Effector memory CD4-positive, alpha-beta T cell (primary cell): Measurements from ENCODE around the gene TPRA1.
"Not testable (repeated sequence)": the region's sequence is repeated elsewhere in the genome, so short reads cannot be mapped to it uniquely, and the experiment has no call there.

ENCODE experiments used
- DNase-seq, 3 donors: peaks; one replicate each; pipeline ENCODE4 v3.0.0-alpha.2; 2020
- H3K27ac ChIP-seq: 2 replicates; pipeline ENCODE4 v1.7.0; 2013; ENCODE audit warnings: mild to moderate bottlenecking, low read length, moderate library complexity; ENCODE audit not compliant: insufficient read depth, poor library complexity, severe bottlenecking
- H3K27me3 ChIP-seq: replicated peaks from 2 replicates; pipeline ENCODE4 v1.7.0; 2013; ENCODE audit warnings: mild to moderate bottlenecking, low read length; ENCODE audit not compliant: insufficient read depth, control insufficient read depth, poor library complexity, severe bottlenecking
- H3K36me3 ChIP-seq: 2 replicates; pipeline ENCODE4 v1.7.0; 2013; ENCODE audit warnings: mild to moderate bottlenecking, low read length, moderate library complexity; ENCODE audit not compliant: control insufficient read depth, insufficient read depth
- H3K4me1 ChIP-seq: 2 replicates; pipeline ENCODE4 v1.7.0; 2013; ENCODE audit warnings: low read length, mild to moderate bottlenecking; ENCODE audit not compliant: control insufficient read depth, insufficient read depth, poor library complexity, severe bottlenecking
- H3K4me3 ChIP-seq: 2 replicates; pipeline ENCODE4 v1.7.0; 2013; ENCODE audit warnings: low read length, low read depth, mild to moderate bottlenecking; ENCODE audit not compliant: insufficient read depth, poor library complexity, severe bottlenecking
- H3K9me3 ChIP-seq: 2 replicates; pipeline ENCODE4 v1.7.0; 2013; ENCODE audit warnings: mild to moderate bottlenecking, low read length, moderate library complexity; ENCODE audit not compliant: control insufficient read depth

The TPRA1 gene

DNA sequence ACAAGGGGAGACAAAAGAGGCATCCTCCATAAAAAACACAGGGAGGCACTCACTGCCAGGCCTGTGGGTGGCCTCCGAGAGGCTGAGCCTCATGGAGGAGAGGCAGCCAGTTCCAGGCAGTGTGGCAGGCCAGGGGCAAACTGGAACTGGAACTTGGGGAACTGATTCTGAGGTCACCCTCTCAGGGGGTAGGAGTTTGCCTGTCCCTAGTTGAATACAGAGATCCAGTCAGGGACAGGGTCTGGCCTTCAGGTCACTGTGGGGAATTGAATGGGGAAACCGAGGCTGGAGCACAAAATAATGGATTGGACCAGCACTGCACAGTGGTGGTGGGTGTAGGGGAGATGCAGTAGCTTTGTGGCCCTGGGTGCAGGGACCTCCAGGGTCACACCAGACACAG lies 58.7 kb downstream of the TPRA1 start:
- Histone ChIP-seq H3K4me3 (no peak overlapping the region), H3K27ac (no peak overlapping the region), H3K27me3 (no peaks in the 10 kb centered on the region), H3K4me1 (no peaks in the 10 kb centered on the region), H3K36me3 (no peaks in the 10 kb centered on the region), H3K9me3 (no peaks in the 10 kb centered on the region)
- no peak for DNase-seq

GRCh38 chr3:127530863-127531262 lies 59.7 kb downstream of the TPRA1 start:
- not testable (repeated sequence) for H3K27me3 ChIP-seq, DNase-seq, H3K4me3 ChIP-seq, H3K27ac ChIP-seq, H3K36me3 ChIP-seq, H3K4me1 ChIP-seq, H3K9me3 ChIP-seq

DNA sequence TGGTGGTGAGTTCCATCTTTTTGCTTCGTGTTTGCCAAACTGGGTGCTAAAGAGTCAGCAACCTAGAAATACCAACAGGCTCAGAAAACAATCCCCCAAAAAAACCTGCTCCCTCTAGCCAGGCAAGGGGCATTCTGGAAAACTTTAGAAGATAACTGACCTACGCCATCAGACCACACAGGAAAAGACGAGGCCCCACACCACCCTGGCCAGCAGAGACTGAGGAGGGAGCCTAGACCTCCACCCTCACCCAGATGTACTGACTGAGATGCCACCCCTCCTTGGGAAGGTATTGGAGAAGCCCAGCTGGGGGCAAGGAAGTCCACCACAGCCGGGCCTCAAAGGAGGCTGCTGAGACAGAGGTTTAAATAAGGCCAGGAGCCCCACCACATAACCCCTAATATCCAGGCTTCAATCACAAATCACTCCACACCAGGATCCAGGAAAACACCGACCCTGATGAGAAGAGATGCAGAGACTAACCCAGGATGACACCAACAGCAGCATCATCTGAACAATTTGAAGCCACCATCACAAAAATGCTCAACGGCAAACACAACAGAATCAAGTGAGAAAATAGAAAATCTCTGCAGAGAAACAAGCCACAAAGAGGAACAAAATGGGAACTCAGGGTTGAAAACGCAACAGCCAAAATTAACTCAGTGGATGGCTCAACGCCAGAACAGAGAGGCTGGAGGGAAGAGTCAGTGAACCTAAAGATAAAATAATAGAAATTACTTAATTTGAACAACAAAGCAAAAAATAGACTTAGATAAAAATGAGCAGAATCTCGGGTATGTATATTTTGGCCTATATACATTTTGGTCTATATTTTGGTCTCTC lies 61.0 kb downstream of the TPRA1 start:
- no peak for DNase-seq
- no peaks in the 10 kb centered on the region for H3K27me3 ChIP-seq
- H3K4me3 ChIP-seq: no peak overlapping the region
- no peaks in the 10 kb centered on the region for H3K36me3 ChIP-seq
- no peaks in the 10 kb centered on the region for H3K9me3 ChIP-seq
- H3K27ac ChIP-seq: no peak overlapping the region
- H3K4me1 ChIP-seq: no peaks in the 10 kb centered on the region

GRCh38 chr3:127525373-127525772 lies 65.2 kb downstream of the TPRA1 start:
- Histone ChIP-seq H3K36me3 (no peaks in the 10 kb centered on the region), H3K27ac (no peak overlapping the region), H3K27me3 (no peaks in the 10 kb centered on the region), H3K4me3 (no peak overlapping the region), H3K9me3 (no peaks in the 10 kb centered on the region), H3K4me1 (no peaks in the 10 kb centered on the region)
- DNase-seq: no peak

- H3K9me3 ChIP-seq: no peaks in the 10 kb centered on the region
- H3K27ac ChIP-seq: no peak overlapping the region
- no peaks in the 10 kb centered on the region for H3K27me3 ChIP-seq
- no peaks in the 10 kb centered on the region for H3K4me1 ChIP-seq
- H3K4me3 ChIP-seq: no peak overlapping the region
- DNase-seq: no peak
- no peaks in the 10 kb centered on the region for H3K36me3 ChIP-seq
Observed at GRCh38 chr3:127524296-127524896, 66.1 kb downstream of the TPRA1 start.
